HG03108 (cell line): ENCODE data around the gene SESTD1.

Source experiments
- ATAC-seq: cut with Tn5 transposase; IDR thresholded peaks from one replicate; pipeline ENCODE4 v1.9.1; 2021; ENCODE audit warnings: moderate library complexity; ENCODE audit not compliant: unreplicated experiment

Gene SESTD1

GRCh38 chr2:179191110-179191509 lies 73.5 kb downstream of the SESTD1 start:
- ATAC-seq, result no peak

DNA sequence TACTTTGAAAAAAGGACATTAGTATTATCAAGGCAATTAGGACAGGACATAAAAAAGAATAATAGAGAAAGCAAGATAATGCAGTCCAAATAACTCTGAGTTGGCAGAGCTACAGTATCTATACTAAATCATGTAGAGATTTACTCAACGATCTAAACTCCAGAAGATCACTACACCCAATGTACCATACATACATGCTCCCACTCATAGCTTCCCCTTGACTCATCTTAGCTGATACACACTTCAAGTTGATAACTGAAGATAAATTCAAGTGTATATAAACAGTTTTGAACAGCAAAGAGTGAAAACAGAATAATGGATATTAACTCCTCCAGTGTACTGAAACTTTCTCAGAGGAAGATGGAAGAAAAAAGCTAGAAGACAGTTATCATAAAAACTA lies 78.5 kb downstream of the SESTD1 start:
- no peak for ATAC-seq

DNA sequence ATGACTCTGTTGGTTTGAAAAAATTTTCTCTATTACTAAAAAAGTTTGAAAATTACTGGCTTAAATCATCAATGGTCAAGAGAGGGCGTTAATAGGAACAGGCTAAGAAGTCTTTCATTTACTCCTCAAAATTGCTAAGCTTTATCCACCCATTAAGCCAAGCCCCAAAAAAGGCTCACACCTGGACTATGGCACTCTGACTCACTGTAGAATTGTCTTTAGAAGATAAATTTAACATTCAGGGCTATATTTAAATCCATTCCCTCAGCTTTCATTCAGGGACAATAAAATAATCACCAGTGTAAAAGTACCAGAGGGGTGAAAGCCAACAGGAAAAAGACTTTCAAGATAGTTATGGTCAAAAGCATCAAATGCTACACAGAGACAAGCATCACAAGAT lies 80.0 kb downstream of the SESTD1 start:
- ATAC-seq, result no peak

DNA sequence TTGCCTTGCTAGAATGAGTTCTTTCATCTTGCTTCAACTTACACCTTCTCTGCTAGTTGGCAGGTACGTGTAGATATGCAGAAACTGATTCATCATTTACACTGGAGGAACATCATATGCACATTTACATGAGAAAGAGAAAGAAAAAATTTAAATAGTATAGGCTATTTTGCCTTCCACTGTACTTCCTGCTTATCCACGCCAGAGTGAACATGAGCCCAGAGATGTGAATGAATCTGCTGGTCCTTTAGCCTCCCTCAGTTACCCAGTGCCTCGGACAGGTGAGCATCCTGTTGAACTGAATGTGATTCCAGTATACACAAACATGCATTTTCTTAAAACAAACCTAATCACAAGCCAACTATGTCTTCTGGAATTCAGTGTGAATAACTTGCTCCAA lies 83.6 kb downstream of the SESTD1 start:
- no peak for ATAC-seq

- ATAC-seq, result no peak
Measured at GRCh38 chr2:179180242-179180641, 84.4 kb downstream of the SESTD1 start.

DNA sequence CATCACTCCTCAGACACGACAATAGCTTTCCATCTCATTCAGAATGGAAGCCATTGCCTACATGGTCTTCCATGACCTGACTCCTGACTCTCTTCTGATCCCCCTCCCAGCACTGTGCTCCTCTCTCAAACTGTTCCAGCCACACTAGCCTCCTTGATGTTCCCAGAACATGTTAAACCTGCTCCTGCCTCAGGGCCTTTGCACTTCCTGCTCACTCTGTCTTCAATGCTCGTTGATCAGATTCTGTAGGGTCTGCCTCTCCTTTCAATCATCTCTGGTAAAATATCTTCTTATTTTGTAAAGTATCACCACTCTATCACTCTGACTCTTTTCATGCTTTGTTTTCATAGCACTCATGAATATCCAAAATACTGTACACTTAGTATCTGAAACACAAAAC lies 84.9 kb downstream of the SESTD1 start:
- ATAC-seq, result no peak

DNA sequence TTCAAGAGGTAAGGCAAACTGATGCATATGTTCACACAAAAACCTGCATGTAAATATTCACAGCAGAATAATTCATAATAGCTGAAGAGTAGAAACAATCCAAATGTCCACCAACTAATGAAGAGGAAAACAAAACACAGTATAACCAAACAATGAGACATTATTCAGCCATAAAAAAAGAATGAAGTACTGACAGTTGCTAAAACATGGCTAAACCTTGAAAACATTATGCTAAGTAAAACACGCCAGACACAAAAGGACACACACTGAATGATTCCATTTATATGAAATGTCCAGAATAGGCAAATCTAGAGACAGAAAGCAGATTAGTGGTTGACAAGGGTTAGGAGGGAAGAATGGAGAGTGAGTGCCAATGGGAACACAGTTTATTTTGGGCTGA lies 86.9 kb downstream of the SESTD1 start:
- no peak for ATAC-seq

- ATAC-seq, result no peak
Measured at GRCh38 chr2:179174240-179174639, 90.4 kb downstream of the SESTD1 start.

- ATAC-seq, result no peak
Measured at GRCh38 chr2:179172894-179173293, 91.7 kb downstream of the SESTD1 start.

GRCh38 chr2:179171371-179171770 lies 93.3 kb downstream of the SESTD1 start:
- no peak for ATAC-seq

DNA sequence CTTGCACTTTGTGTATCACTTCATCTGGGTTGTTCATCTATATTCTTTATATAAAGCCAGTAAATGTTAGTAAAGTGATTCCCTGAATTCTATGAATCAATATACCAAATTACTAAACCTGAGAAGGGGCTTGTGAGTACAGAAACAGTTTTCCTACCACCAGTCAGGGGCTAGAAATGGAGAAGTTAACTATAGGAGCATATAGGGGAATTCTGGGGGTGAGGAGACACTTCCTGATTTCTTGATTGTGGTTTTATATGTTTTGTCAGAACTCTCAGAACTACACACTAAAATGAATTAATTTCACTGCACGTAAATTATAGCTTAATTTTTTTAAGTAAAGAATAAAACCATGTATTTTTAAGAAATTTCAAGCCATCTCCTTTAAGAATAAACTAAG lies 93.7 kb downstream of the SESTD1 start:
- no peak for ATAC-seq

- no peak for ATAC-seq
Measured at GRCh38 chr2:179165356-179166000, 99.2 kb downstream of the SESTD1 start.

DNA sequence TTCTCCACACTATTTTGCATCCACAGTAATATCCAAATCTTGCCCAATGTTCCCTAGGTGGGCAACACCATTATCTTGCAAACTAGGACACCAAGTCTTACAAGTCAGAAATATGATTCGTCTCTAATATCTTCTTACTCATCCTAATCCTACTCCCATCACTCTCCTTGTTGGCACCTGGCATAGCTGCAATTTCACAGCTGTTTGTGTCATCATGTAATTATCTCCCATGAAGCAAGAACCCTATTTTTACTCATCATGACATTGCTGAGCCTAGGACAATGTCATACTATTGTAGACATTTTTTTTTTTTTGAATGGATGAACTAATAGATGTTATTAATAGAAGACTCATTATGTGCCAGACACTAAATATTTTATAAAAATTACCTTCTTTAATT lies 123.4 kb downstream of the SESTD1 start:
- no peak for ATAC-seq

DNA sequence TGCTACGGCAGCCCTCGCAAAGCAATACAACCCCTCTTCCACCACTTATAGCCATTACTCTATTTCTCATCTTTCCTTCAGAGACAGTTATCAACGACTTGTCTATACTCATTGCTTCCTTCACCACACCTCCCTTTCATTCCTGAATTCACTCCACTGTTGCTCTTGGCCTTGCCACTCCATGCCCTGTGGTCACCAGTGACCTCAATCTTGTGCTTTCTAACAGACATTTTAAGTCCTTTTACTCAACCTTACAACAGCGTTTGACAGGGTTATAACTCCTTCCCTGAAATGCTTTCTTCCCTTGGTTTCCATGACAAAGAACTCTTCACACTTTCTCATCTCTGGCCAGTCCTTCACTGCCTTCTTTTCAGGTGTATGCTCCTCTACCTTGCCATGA lies 124.1 kb downstream of the SESTD1 start:
- ATAC-seq, result no peak

GRCh38 chr2:179139506-179139905 lies 125.1 kb downstream of the SESTD1 start:
- no peak for ATAC-seq

- ATAC-seq, result no peak
Measured at GRCh38 chr2:179137200-179137759, 127.4 kb downstream of the SESTD1 start.

- ATAC-seq, result no peak
Measured at GRCh38 chr2:179133016-179133415, 131.6 kb downstream of the SESTD1 start.

GRCh38 chr2:179132076-179132475 lies 132.6 kb downstream of the SESTD1 start:
- no peak for ATAC-seq

GRCh38 chr2:179130560-179130959 lies 134.1 kb downstream of the SESTD1 start:
- ATAC-seq, result no peak

DNA sequence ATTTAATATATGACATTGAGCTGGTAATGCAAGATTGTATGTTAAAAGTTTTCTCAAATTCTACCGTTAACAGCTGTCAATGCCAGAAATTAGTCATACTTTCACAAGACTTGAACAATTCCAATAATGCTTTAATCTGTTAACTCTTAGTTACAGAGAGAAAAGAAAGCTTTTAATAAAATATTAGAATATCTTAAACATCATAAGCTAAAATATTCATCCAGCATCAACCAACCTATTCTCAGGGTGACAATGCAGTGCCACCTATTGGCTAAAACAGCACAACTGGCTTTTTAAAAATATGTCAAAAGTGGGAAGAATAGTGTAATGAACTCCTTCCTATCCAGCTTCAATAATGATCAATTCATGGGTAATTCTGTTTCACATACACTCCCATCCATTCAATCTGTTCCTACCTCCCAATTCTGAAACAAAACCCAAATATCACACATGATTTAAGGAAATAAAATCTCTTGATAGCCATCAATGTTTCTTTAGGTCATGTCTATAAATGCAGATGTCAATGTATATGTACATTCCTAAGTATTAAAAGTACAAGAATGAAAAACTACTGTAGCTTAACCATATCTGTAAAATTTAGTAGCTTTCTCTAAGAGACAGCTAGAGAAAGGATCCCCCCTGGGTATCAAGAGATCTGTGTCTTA lies 134.9 kb downstream of the SESTD1 start:
- no peak for ATAC-seq

DNA sequence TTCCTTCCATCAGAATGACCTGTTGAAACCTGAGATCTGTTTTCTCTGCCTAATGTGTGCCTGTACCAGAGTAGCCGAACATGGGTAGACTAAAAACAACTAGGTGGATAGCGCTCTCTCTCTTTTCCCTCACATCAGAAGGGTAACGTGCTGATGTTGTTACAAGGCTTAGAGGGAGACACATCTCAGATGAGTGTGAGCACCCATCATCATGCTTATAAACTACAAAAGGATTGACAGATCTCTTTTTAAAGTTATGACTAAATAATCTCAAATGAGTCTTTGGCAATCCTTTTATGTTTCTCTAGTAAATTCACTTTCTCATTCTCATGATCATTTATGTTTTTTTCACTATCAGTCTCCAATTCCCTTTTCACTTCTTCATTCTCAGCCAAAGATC lies 139.2 kb downstream of the SESTD1 start:
- ATAC-seq, result no peak

- no peak for ATAC-seq
Measured at GRCh38 chr2:179124282-179124681, 140.3 kb downstream of the SESTD1 start.

- ATAC-seq, result no peak
Measured at GRCh38 chr2:179123272-179123662, 141.4 kb downstream of the SESTD1 start.
